Gastrocnemius medialis (tissue), 4 donors: ENCODE data around the gene WDR4.
"Not testable (repeated sequence)": the region's sequence is repeated elsewhere in the genome, so short reads cannot be mapped to it uniquely, and the experiment has no call there.

Experiments
- CTCF ChIP-seq, 5 experiments: fragments of 450-650 bp in 3 of 5; fragments of 200-600 bp in 2 of 5; sonication (generic) in 2 of 5; IDR thresholded peaks in 4 of 5; conservative IDR thresholded peaks in 1 of 5; 1 replicate in 4 of 5; 2 replicates in 1 of 5; pipeline ENCODE4 v1.5.1; 2016 to 2019; ENCODE audit warnings: antibody characterized with exemption in 5 of 5, mild to moderate bottlenecking in 3 of 5, moderate library complexity in 3 of 5
- POLR2A ChIP-seq, 2 donors: fragments of 450-650 bp; IDR thresholded peaks; one replicate each; pipeline ENCODE4 v1.6.1; 2017; ENCODE audit warnings: antibody characterized with exemption in 2 of 2, mild to moderate bottlenecking in 2 of 2, moderate library complexity in 2 of 2

GRCh38 chr21:42875811-42876210 lies 3.5 kb downstream of the WDR4 start:
- not testable (repeated sequence) for TF ChIP-seq POLR2A (IDR thresholded peaks at IDR 0.05); CTCF (IDR thresholded peaks at IDR 0.05 in 4 of 5, conservative IDR thresholded peaks at IDR 0.05 in 1 of 5)
